Activated CD8-positive, alpha-beta memory T cell treated with anti-CD3 and anti-CD28 coated beads, Interleukin-2, amount 50 U/mL, for 24 hours (primary cell): ENCODE measurements around the gene BNC2.

ENCODE experiments used
- DNase-seq: peaks from one replicate; pipeline ENCODE4 v3.0.0-alpha.2; 2020; ENCODE audit errors: extremely low read depth

Gene BNC2

GRCh38 chr9:16816011-16816410 lies 54.5 kb downstream of the BNC2 start:
- no peak for DNase-seq

- no peak for DNase-seq
Observed at GRCh38 chr9:16815079-16815478, 55.4 kb downstream of the BNC2 start.

DNA sequence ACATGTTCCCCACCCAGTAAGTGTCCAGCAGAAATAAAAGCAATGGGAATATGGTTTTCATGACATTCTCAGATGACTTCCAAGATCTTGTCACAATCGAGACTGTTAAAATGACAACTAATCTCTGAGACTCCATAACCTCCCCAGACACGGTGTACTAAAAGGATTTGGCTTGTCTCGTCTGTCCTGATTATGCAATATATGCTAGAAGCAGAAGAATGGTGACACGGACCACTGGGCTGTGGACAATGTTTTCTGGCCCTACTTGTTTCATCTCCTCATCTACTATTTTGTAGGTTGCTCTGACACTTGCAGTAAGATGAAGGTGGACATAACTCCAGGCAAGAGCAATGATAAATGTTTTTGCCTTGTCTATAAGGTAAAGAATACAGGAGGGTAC lies 56.6 kb downstream of the BNC2 start:
- no peak for DNase-seq

- DNase-seq: no peak
Observed at GRCh38 chr9:16811987-16812685, 58.3 kb downstream of the BNC2 start.

- no peak for DNase-seq
Observed at GRCh38 chr9:16809912-16810610, 60.4 kb downstream of the BNC2 start.

DNA sequence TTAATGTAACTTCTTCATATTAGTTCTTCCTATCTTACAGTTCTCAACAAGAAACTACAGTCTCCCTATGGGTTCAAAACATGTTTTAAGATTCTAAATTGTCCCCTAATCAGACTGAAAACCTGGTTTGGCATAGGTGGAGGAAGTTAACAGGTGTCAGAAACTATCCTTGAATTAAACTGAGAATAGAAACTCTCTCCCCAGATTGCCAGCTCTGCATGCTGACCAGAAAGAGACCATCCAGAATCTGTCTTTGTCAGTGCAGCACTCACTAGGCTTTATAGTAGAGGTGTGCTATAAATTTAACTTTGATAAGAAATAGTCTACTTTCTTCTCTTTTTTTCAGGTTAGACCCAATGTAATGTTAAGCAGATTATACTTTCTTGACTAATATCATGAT lies 63.8 kb downstream of the BNC2 start:
- no peak for DNase-seq

DNA sequence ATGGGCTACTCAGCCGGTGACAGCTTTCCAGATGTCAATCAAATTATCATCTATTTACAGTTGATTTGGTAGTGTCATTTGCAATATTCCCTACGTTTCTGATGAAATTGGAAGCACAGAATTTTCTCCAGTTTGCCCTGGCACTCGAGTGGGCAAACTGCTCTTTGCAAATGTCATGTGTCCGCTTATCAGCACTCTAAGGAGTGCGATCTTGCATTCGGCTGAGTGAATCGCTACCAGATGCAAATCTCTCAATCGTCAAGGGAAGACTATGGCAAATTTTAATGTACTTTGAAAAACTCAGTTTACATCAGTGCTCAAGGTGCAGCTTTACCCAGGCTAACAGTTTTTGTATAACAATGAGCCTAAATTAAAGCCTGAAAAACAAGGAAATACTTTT lies 66.8 kb downstream of the BNC2 start:
- DNase-seq: no peak

- DNase-seq: no peak
Observed at GRCh38 chr9:16801871-16802466, 68.5 kb downstream of the BNC2 start.

GRCh38 chr9:16796304-16796825 lies 74.1 kb downstream of the BNC2 start:
- no peak for DNase-seq

DNA sequence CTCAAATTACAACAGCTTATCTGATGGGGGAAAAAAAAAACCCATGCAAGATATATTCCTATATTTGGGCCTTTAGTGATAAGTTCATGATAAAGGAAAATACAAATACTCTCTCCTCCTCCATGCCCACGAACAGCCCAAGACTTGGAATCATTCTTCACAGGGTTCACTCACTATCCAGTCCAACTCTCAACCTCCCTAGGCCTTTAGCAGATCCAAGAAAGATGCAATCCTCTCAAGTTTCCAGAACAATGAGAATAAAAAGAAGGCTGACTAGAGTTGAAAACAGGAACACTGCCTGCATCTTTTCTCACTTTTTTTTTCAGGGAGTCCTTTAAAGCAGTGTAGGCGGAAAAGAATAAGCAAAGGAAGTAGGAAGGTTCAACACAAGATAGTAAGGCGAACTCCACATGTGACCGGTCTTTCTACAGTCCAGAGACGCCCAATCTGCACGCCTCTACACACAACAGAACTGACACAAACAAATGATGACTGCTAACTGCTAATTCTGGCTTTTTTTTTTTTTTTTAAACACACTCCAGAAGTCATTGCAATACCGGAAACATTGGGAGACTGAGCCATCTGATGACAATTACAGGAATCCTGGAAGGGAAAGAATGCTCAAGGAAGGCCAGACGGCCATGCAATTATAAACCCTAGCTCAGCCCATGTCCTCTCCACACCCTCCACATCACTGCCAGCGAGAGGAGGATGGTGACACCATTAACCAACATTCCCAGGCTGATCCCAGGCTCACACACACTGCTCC lies 75.4 kb downstream of the BNC2 start:
- DNase-seq: no peak

- no peak for DNase-seq
Observed at GRCh38 chr9:16794103-16794502, 76.4 kb downstream of the BNC2 start.

DNA sequence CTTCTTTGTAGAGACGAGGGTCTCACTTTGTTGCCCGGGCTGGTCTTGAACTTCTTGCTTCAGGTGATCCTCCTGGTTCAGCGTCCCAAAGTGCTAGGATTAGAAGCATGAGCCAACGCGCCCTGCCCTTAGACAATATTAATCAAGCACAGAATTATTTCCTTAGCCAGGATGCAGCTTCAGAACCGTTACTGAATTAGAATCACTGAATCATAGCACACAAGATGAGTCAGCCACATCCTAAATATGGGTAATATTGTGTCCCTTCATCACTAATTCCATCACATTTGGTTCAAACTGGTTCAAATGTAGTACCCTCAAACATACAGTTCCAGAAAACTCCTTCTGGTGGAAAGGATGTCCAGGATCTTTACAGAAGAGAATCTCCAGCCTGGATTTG lies 82.7 kb downstream of the BNC2 start:
- DNase-seq: no peak

DNA sequence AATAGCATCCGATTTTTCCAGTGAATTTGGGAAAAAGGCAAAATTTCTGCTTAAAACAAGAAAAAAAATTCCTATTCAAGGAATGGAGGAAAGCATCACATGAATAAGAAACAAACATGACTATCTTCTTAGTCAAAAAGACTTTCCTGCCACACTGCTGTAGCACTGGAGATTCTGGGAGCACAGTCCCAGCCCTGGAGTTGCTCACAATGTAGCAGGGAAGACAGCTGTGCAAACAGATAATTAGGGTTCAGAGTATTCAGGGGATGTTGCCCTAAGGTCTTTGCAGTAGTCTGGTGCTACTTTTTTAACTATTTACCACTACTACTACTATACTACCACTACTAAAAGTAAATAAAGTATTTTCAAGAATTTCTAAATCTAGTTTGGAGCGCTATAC lies 86.5 kb downstream of the BNC2 start:
- DNase-seq: no peak

DNA sequence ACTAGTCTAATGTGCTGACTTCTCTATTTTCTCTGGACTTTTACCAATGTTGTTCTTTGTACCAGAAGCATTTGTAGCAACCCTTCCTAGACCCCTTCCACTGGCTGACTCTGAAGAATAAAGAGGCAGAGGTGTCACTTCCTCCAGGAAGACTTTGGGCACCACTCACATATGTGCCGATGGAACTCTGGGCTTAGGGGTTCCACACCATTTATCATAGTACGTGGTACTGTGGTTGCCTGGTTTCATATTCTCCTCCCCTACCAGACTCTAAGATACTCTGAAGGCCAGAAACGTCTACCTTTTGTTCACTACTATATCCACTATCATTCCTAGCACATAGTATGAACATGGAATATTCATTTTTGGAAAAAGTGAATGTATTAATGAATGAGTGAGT lies 88.0 kb downstream of the BNC2 start:
- DNase-seq: no peak

DNA sequence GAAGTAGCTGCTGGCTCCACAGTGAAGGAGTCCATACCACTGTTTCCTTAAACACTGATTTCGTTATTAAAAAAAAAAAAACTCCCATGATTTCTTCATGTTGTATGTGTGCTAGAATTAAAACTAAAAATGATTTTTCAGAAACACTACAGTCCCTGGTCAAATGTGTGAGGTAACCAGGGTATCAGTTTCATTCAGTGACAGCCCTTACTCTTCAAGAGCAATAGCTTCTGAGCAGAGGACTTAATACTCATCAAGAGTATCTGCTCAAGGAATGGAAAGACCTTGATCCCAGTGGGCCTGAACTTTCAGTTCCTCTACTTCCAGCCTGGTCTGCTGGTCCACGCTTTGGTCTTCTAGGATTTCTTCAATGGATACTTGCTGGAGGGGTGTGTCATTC lies 95.1 kb downstream of the BNC2 start:
- no peak for DNase-seq

DNA sequence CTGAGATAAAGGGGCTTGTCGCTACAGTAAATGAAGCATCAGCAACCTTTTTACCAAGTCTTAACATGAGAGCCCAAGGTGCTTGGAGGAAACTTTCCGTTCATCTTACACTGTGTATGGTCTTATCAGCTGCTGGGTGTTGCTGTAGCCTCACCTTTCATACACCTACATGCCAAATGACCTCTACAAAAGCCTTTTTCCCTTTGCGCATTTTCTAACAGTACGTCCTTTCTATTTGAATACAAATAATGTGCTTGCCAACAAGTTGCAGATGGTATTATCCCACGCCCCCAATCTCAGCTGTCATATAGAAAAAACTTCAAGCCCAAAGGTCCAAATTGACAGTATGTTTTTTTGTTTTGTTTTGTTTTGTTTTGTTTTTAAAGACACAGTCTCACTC lies 96.9 kb downstream of the BNC2 start:
- no peak for DNase-seq

DNA sequence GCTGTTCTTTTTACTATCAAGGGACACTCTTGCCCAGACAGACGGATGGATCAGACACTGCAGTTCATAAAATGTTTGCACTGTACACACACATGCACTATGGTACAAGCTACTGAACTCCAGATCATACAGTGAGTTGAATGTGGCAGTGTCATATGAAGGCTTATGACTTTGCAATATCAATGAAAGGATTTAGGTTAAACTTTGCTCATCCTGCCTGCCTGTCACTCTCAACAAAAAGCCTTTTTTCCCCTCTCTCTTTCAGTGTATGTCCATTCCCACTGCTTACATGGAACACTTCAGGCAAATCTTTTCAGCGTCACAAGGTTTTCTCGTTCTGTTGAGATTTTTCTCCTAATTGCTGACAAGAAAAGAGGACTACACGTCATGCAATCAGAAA lies 97.4 kb downstream of the BNC2 start:
- no peak for DNase-seq

DNA sequence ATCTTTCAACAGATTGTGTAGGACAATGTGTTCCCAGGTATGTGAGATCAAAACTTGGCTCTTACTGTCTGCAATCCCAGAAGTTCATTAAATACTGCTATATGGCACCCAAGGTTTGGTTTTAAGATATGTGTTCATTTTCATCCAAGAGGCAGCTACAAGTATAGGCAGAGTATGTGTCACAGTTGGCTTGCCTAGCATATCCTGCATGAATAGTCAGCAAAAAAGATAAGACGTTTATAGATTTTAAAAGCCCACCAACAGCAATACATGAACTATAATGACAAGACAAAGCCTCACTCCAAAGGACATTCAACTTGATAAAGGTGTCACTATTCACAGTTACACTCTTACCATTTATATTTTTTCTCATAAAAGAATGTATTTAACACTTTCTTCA lies 99.1 kb downstream of the BNC2 start:
- DNase-seq: no peak

DNA sequence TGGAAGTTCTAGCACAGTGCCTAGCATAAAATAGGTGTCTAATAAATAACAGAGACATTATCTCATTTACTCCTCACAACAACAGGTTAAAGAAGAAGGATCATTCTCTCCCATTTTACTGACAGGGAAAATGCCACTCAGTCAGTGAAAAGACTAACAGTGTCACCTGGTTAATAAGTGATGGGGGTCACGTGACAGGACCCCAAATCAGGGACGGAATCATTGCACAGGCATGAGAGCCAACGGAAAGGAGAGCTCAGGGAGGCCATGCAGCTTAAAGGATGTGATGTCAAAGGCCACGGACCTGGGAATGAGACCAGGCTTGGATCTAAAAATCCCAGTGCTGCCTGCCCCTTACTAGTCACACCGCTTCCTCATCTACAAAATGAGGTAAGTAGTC lies 101.2 kb downstream of the BNC2 start:
- no peak for DNase-seq

DNA sequence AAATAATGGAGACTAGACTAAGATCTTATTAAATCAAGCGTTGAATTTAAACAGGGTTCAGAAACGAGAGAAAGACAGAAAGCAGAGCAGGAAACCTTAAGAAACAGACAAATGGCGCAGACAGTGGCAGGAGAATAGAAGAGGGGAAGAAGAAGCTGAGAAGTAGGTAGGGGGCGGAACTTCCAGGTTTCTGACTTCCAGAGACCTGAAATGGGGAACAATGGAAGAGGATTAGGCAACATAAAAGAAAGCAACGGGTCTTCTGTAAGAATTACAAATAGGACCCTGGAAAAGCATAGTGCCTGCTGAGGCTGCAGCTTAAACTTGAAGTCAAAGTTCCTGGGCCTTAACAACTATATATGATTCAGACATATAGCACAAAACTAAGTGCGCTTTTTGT lies 101.7 kb downstream of the BNC2 start:
- DNase-seq: no peak

DNA sequence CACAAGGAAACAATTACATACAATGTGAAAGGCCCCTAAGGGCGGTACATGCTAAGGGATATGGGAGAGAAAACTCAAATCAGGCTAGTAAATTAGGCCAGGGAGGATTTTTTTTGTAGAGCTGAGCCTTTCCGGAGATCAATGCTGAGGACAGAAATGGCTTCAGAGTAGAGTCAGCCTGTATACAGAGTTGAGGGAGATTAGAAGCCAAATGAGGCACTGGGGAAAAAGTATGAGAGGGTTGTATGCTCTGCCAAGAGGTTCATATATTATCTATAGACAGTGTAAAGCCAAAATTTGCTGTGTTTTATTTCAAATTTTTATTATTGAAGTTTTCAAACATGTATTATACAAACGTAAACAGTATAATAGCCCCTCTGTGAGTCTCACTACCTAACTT lies 103.1 kb downstream of the BNC2 start:
- DNase-seq: no peak

DNA sequence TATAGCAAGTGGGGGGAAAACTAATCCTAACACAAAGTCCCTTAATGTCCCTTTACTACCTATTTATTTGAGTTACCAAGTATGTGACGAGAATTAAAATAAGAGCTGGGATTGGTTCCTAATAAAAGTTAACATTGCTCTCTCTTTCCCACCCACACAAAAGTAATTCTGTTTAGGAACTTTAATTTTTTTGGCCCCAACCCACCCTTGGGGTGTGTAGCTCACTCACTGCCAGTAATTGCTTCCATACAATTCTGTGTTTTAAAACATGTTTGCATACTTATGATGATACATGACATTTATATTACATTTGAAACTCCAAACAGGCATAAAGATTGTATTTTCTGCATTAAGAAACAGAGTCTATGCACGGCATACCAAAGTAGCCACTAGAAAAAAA lies 106.5 kb downstream of the BNC2 start:
- no peak for DNase-seq
